ENCODE measurements around the gene ARMS2. TPM values are rescaled to one million over a fixed set of nuclear protein-coding genes. Genes with fewer than 3 reads are reported as not detected.

ARMS2 gene
- total and polyA plus RNA-seq, 2 of the 13 experiments (the other 11 are each of a cell fraction or from before 2014, with no cell fraction given), result not detected

Small RNAs within 50 kb of the gene (microRNA-seq; reads per million reads assigned to microRNA genes)
- gene MIR3941, result 1.2 reads per million

Small RNAs within 50 kb of the gene (small RNA-seq; reads per million reads assigned to genes)
- gene MIR3941 (ENCODE audit: insufficient read depth in 2 of 3, insufficient read length in 3 of 3, low read depth in 2 of 3, low replicate concordance in 1 of 3), result 0 to 0.98 (median 0) reads per million in 3 experiments

Other genes with a start within 250 kb of the ARMS2 start
- 3.6 and 5.0 TPM in 2 replicates for gene BTBD16, start 183.4 kb upstream of the ARMS2 start, total RNA-seq (2016; rRNA removed; fragmentation: Illumina TruSeq; extraction: Trizol)
- 8.0 and 11.9 TPM in 2 replicates for gene BTBD16, start 183.4 kb upstream of the ARMS2 start, polyA plus RNA-seq (2011; rRNA removed)
- gene PLEKHA1, start 79.9 kb upstream of the ARMS2 start, total RNA-seq (2016; rRNA removed; fragmentation: Illumina TruSeq; extraction: Trizol), result 30.8 and 32.2 TPM in 2 replicates
- gene PLEKHA1, start 79.9 kb upstream of the ARMS2 start, polyA plus RNA-seq (2011; rRNA removed), result 48.6 and 53.3 TPM in 2 replicates
- gene HTRA1, start 6.9 kb downstream of the ARMS2 start, total RNA-seq (2016; rRNA removed; fragmentation: Illumina TruSeq; extraction: Trizol), result 0.17 and 0.40 TPM in 2 replicates
- 0.11 and 0.18 TPM in 2 replicates for gene HTRA1, start 6.9 kb downstream of the ARMS2 start, polyA plus RNA-seq (2011; rRNA removed)
- not detected in 2 replicates for gene DMBT1, start 106.1 kb downstream of the ARMS2 start, total RNA-seq (2016; rRNA removed; fragmentation: Illumina TruSeq; extraction: Trizol)
- 0.01 TPM in 1 of 2 replicates, not detected in the other for gene DMBT1, start 106.1 kb downstream of the ARMS2 start, polyA plus RNA-seq (2011; rRNA removed)
- gene C10orf120, start 245.2 kb downstream of the ARMS2 start, total RNA-seq (2016; rRNA removed; fragmentation: Illumina TruSeq; extraction: Trizol), result not detected in 2 replicates
- not detected in 2 replicates for gene C10orf120, start 245.2 kb downstream of the ARMS2 start, polyA plus RNA-seq (2011; rRNA removed)

Measured in HepG2 (cell line).